ENCODE measurements around the gene NBPF1. TPM values are rescaled to one million over a fixed set of nuclear protein-coding genes. Genes with fewer than 3 reads are reported as not detected.

NBPF1 gene
- 10 to 100 TPM; 16.5 to 28.6 TPM for total RNA-seq

DNA sequence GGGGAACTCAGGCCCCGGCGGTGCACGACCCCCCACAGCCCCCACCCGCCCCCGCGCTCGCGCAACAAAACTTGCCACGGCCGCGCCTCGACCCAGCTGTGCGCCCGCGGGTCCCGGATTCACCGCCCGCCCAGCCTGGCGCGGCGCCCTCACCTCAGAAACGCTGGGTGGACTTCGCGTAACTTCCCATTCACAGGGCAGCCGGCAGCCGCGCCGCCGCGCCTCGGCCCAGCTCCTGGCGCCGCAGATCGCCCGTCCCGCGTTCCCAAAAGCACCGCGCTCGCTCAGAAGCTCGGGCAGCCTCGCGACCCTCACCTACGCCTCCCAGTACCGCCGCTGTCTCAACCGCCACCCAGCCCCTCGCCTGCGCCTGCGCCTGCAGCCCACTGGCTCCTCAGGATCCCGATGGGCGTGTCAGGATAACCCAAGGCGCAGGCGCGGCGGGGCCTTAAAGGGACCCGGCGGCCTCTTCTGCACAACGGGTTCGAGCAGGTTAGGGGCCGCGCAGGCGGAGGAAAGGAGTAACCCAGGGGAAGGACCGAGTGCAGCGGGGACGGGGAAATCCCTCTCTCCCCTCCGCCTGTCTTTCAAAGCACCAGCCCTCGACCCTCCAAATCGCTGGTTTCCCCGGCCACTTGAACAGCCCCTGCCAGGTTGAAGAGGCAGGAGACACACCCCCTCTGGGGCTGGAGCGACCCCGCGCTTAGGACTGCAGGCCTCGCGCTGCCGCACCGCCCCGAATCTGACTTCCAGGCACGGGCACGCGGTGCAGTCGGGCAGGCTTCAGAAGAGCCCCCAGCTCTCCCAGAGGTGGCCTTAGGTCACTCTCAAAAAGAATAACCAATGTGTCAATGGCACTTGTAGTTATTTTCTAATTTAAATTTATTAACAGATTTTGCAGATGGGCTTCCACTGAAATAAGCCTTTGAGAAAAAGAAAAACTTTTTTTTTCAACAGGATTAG lies at the start of gene NBPF1:
Gene NBPF1, minus strand, starts transcription at position 380 of the 963 bp plus-strand sequence.

DNA sequence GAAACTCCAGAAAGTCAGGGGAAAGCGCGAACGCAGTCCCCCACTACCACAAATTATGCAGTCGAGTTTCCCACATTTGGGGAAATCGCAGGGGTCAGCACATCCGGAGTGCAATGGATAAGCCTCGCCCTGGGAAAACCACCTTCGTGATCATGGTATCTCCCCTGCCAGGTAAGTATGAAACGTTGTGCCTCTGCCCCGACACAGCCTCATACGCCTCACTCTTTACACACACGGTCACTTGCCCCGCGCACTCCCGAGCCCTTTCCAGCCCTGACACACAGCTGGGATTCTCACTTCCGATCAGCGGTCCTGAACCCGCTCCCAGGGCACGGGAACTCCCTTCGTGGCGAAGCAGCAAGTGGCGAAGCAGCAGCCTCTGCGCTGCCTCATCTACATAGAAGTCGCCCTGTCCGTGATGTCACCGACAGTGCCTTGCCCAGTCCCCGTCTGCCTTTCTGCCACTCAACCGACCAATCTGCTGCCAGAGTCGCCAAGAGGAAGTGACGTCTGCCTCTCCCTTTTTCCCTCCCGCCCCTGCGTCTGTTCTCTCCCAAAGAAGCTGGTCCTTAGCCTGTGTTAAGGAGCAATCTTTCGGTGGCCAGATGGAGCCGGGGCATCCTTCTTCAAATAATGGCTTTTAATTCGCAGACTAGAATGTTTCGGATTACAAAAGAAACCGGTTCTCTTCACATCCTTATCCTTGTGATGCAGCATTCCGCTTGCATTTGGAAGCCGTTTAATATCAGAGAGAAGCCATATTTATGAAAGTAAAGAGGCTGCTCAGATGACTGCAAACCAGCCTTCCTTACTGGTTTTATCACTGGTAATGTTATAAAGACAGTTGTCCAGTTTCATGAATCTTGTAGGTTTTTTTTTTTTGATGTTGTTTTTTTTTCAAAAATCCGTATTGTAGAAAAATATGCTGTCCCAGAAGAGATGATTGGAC lies 99.0 kb downstream of the NBPF1 start, which contains the start of gene RNU1-1:
Gene RNU1-1, minus strand, starts transcription at position 179 of the 949 bp plus-strand sequence.

Small RNAs within 50 kb of the gene (small RNA-seq; reads per million reads assigned to genes)
- gene RNU1-1 (0 reads per million in 2 donors), gene RNU1-6P (0 reads per million in 2 donors)

Other genes with a start within 250 kb of the NBPF1 start
- gene SZRD1, start 246.3 kb downstream of the NBPF1 start, total RNA-seq = 10 to 100 TPM; 64.0 to 70.6 TPM
- not detected for gene SPATA21, start 176.1 kb downstream of the NBPF1 start, total RNA-seq
- gene NECAP2, start 172.8 kb downstream of the NBPF1 start, total RNA-seq = 10 to 100 TPM; 62.6 to 64.4 TPM
- under 1 TPM; under 0.01 TPM for gene RNU1-1, start 99.3 kb downstream of the NBPF1 start, total RNA-seq
- gene RNU1-3, start 53.4 kb upstream of the NBPF1 start, total RNA-seq = under 1 TPM; under 0.01 TPM
- under 1 TPM; under 0.01 TPM for gene RNU1-4, start 127.0 kb upstream of the NBPF1 start, total RNA-seq